ENCODE results near the gene SH2D6. TPM values are rescaled to one million over a fixed set of nuclear protein-coding genes. Genes with fewer than 3 reads are reported as not detected.
"Not testable (repeated sequence)": the region's sequence is repeated elsewhere in the genome, so short reads cannot be mapped to it uniquely, and the experiment has no call there.

The SH2D6 gene
- total and polyA plus RNA-seq, 4 donors = 0.14 to 0.74 (median 0.53) TPM

GRCh38 chr2:85481818-85482777 is 63.6 kb downstream of the SH2D6 start:
- Histone ChIP-seq H3K27me3 (ENCODE audit: control insufficient read depth in 3 of 3, insufficient read depth in 3 of 3, low read length in 2 of 3) (no peaks in the 10 kb centered on the region), H3K4me1 (ENCODE audit: control insufficient read depth in 5 of 5, insufficient read depth in 5 of 5, low read length in 5 of 5) (no peaks in the 10 kb centered on the region), H3K4me3 (no peak overlapping the region), H3K9ac (ENCODE audit: insufficient read depth in 1 of 2, low read length in 2 of 2) (no peak overlapping the region), H3K36me3 (ENCODE audit: control insufficient read depth in 4 of 4, insufficient read depth in 4 of 4, low read length in 4 of 4) (no peaks in the 10 kb centered on the region), H3K9me3 (ENCODE audit: control insufficient read depth in 4 of 4, insufficient read depth in 3 of 4, low read length in 3 of 4) (peaks cover 0 to 3% (median 0%) of the 10 kb centered on the region in 4 donors), H3K27ac (ENCODE audit: low read depth in 1 of 2, low read length in 1 of 2) (no peak overlapping the region)
- DNase-seq (no peak), ATAC-seq (ENCODE audit: insufficient read depth, low FRiP score) (no peak)
- TF ChIP-seq, protein P1, sequence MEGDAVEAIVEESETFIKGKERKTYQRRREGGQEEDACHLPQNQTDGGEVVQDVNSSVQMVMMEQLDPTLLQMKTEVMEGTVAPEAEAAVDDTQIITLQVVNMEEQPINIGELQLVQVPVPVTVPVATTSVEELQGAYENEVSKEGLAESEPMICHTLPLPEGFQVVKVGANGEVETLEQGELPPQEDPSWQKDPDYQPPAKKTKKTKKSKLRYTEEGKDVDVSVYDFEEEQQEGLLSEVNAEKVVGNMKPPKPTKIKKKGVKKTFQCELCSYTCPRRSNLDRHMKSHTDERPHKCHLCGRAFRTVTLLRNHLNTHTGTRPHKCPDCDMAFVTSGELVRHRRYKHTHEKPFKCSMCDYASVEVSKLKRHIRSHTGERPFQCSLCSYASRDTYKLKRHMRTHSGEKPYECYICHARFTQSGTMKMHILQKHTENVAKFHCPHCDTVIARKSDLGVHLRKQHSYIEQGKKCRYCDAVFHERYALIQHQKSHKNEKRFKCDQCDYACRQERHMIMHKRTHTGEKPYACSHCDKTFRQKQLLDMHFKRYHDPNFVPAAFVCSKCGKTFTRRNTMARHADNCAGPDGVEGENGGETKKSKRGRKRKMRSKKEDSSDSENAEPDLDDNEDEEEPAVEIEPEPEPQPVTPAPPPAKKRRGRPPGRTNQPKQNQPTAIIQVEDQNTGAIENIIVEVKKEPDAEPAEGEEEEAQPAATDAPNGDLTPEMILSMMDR (IDR thresholded peaks at IDR 0.05; ENCODE audit: control extremely low read depth, extremely low read depth) = no peak
- WGBS, 2 donors = 92 to 98% methylated on average over 13 of the region's 13 CpGs

GRCh38 chr2:85484615-85485014 is 66.1 kb downstream of the SH2D6 start:
- ATAC-seq (ENCODE audit: insufficient read depth, low FRiP score); H3K4me1 ChIP-seq (ENCODE audit: control insufficient read depth in 5 of 5, insufficient read depth in 5 of 5, low read length in 5 of 5): not testable (repeated sequence)
- 100% methylated on average over 1 of the region's 2 CpGs for WGBS, 2 donors

DNA sequence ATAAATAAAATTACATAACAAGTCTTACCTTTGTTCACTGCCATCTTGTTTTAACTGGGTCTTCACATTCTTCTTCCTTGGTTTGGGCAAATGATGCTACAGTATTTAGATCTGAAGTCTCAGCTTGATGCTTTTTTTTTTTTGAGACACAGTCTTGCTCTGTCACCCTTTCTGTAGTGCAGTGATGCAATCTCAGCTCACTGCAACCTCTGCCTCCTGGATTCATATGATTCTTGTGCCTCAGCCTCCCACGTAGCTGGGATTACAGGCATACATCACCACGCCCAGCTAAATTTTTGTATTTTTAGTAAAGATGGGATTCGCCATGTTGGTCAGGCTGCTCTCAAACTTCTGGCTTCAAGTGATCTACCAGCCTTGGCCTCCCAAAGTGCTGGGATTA is 67.3 kb downstream of the SH2D6 start:
- WGBS, 2 donors = 74 to 87% methylated on average over 3 of the region's 3 CpGs

More at GRCh38 chr2:85484615-85485014, 66.1 kb downstream of the SH2D6 start:
- H3K9ac ChIP-seq (ENCODE audit: insufficient read depth in 1 of 2, low read length in 2 of 2); H3K27ac ChIP-seq (ENCODE audit: low read depth in 1 of 2, low read length in 1 of 2); H3K27me3 ChIP-seq (ENCODE audit: control insufficient read depth in 3 of 3, insufficient read depth in 3 of 3, low read length in 2 of 3); DNase-seq; H3K9me3 ChIP-seq (ENCODE audit: control insufficient read depth in 4 of 4, insufficient read depth in 3 of 4, low read length in 3 of 4); H3K36me3 ChIP-seq (ENCODE audit: control insufficient read depth in 4 of 4, insufficient read depth in 4 of 4, low read length in 4 of 4); H3K4me3 ChIP-seq: not testable (repeated sequence)

More for the DNA sequence above, 67.3 kb downstream of the SH2D6 start:
- Histone ChIP-seq H3K27me3 (ENCODE audit: control insufficient read depth in 3 of 3, insufficient read depth in 3 of 3, low read length in 2 of 3) (no peaks in the 10 kb centered on the region), H3K36me3 (ENCODE audit: control insufficient read depth in 4 of 4, insufficient read depth in 4 of 4, low read length in 4 of 4) (no peaks in the 10 kb centered on the region), H3K9me3 (ENCODE audit: control insufficient read depth in 4 of 4, insufficient read depth in 3 of 4, low read length in 3 of 4) (peaks cover 0 to 8% (median 0%) of the 10 kb centered on the region in 4 donors), H3K27ac (ENCODE audit: low read depth in 1 of 2, low read length in 1 of 2) (no peak overlapping the region), H3K4me3 (no peak overlapping the region), H3K9ac (ENCODE audit: insufficient read depth in 1 of 2, low read length in 2 of 2) (no peak overlapping the region), H3K4me1 (ENCODE audit: control insufficient read depth in 5 of 5, insufficient read depth in 5 of 5, low read length in 5 of 5) (no peaks in the 10 kb centered on the region)
- TF ChIP-seq, protein P1 (IDR thresholded peaks at IDR 0.05; ENCODE audit: control extremely low read depth, extremely low read depth) = no peak
- DNase-seq (no peak), ATAC-seq (ENCODE audit: insufficient read depth, low FRiP score) (no peak)

Small RNAs within 50 kb of the gene (small RNA-seq; reads per million reads assigned to genes)
- gene AC062037.2 (ENCODE audit: low replicate concordance) (not detected), gene RF00019 (ENCODE audit: low replicate concordance) (not detected), gene RN7SL251P (ENCODE audit: low replicate concordance) (not detected)

Other genes starting within 250 kb of the SH2D6 start
- gene TGOLN2, start 90.7 kb upstream of the SH2D6 start, total RNA-seq = 100 to 1,000 TPM in 1 of 2 donors, 10 to 100 TPM in 1; 81.7 to 145 TPM
- 10 to 100 TPM; 24.6 to 83.4 TPM for gene TGOLN2, start 90.7 kb upstream of the SH2D6 start, polyA plus RNA-seq
- gene RETSAT, start 64.2 kb upstream of the SH2D6 start, total RNA-seq = 10 to 100 TPM; 19.6 to 55.4 TPM
- 10 to 100 TPM; 24.6 to 25.1 TPM for gene RETSAT, start 64.2 kb upstream of the SH2D6 start, polyA plus RNA-seq
- 10 to 100 TPM; 14.4 to 26.5 TPM for gene ELMOD3, start 63.9 kb upstream of the SH2D6 start, total RNA-seq
- 10 to 100 TPM; 11.9 to 15.0 TPM for gene ELMOD3, start 63.9 kb upstream of the SH2D6 start, polyA plus RNA-seq
- gene CAPG, start 8.3 kb upstream of the SH2D6 start, total RNA-seq = 100 to 1,000 TPM in 1 of 2 donors, 10 to 100 TPM in 1; 53.2 to 393 TPM
- gene CAPG, start 8.3 kb upstream of the SH2D6 start, polyA plus RNA-seq = 100 to 1,000 TPM; 387 to 415 TPM
- gene MAT2A, start 120.5 kb downstream of the SH2D6 start, total RNA-seq = 100 to 1,000 TPM; 150 to 228 TPM
- 100 to 1,000 TPM in 1 of 2 donors, 10 to 100 TPM in 1; 79.4 to 168 TPM for gene MAT2A, start 120.5 kb downstream of the SH2D6 start, polyA plus RNA-seq
- gene GGCX, start 142.8 kb downstream of the SH2D6 start, total RNA-seq = 10 to 100 TPM; 41.5 to 69.2 TPM
- 10 to 100 TPM; 21.8 to 48.1 TPM for gene GGCX, start 142.8 kb downstream of the SH2D6 start, polyA plus RNA-seq
- 100 to 1,000 TPM in 1 of 2 donors, 10 to 100 TPM in 1; 64.0 to 207 TPM for gene VAMP8, start 158.9 kb downstream of the SH2D6 start, total RNA-seq
- 100 to 1,000 TPM; 434 to 626 TPM for gene VAMP8, start 158.9 kb downstream of the SH2D6 start, polyA plus RNA-seq
- 10 to 100 TPM; 18.5 to 68.8 TPM for gene VAMP5, start 165.7 kb downstream of the SH2D6 start, total RNA-seq
- 100 to 1,000 TPM in 1 of 2 donors, 10 to 100 TPM in 1; 77.3 to 165 TPM for gene VAMP5, start 165.7 kb downstream of the SH2D6 start, polyA plus RNA-seq
- gene RNF181, start 177.0 kb downstream of the SH2D6 start, total RNA-seq = 100 to 1,000 TPM in 1 of 2 donors, 10 to 100 TPM in 1; 90.2 to 105 TPM
- gene RNF181, start 177.0 kb downstream of the SH2D6 start, polyA plus RNA-seq = 100 to 1,000 TPM; 265 to 296 TPM
- gene TMEM150A, start 184.0 kb downstream of the SH2D6 start, total RNA-seq = 10 to 100 TPM; 10.2 to 29.0 TPM
- 10 to 100 TPM; 34.5 to 48.6 TPM for gene TMEM150A, start 184.0 kb downstream of the SH2D6 start, polyA plus RNA-seq
- 10 to 100 TPM; 38.4 to 43.0 TPM for gene C2orf68, start 193.4 kb downstream of the SH2D6 start, total RNA-seq
- gene C2orf68, start 193.4 kb downstream of the SH2D6 start, polyA plus RNA-seq = 10 to 100 TPM; 23.2 to 51.9 TPM
- 10 to 100 TPM; 40.9 to 42.9 TPM for gene USP39, start 197.5 kb downstream of the SH2D6 start, total RNA-seq
- 10 to 100 TPM; 29.9 to 42.1 TPM for gene USP39, start 197.5 kb downstream of the SH2D6 start, polyA plus RNA-seq
- gene SFTPB, start 249.5 kb downstream of the SH2D6 start, total RNA-seq = over 10,000 TPM in 1 of 2 donors, 1,000 to 10,000 TPM in 1; 6,615 to 19,115 TPM
- gene SFTPB, start 249.5 kb downstream of the SH2D6 start, polyA plus RNA-seq = over 10,000 TPM; 12,892 to 14,488 TPM